Endothelial cell of umbilical vein (primary cell): ENCODE measurements around the gene BCL2L13.

Experiments used
- CTCF ChIP-seq, 2 donors: IDR thresholded peaks; 1 replicate in 1 of 2; 2 replicates in 1 of 2; pipeline ENCODE4 v1.5.1; 2011; ENCODE audit warnings: low read length in 2 of 2, mild to moderate bottlenecking in 2 of 2, moderate library complexity in 2 of 2, control low read depth in 1 of 2, inconsistent platforms in 1 of 2, low read depth in 1 of 2; ENCODE audit not compliant: insufficient read depth in 1 of 2; ENCODE audit errors: extremely low read depth in 1 of 2
- GATA2 ChIP-seq: IDR thresholded peaks from 2 replicates; pipeline ENCODE4 v1.7.0; 2011; ENCODE audit warnings: low read depth, mild to moderate bottlenecking, moderate library complexity, mixed read lengths, low read length; ENCODE audit not compliant: insufficient read length, insufficient read depth

GRCh38 chr22:17647452-17647851 is 8.9 kb downstream of the BCL2L13 start:
- TF ChIP-seq CTCF (IDR thresholded peaks at IDR 0.05; ENCODE audit: extremely low read depth in 1 of 2, insufficient read depth in 1 of 2, low read depth in 1 of 2, low read length in 2 of 2) (no peak), GATA2 (no peak)
